Keratinocyte (primary cell): ENCODE data around the gene PDE1C. TPM values are rescaled to one million over a fixed set of nuclear protein-coding genes. Genes with fewer than 3 reads are reported as not detected.
A peak's percentile ranks its signal among the peaks of the same experiment; 100 is the strongest.

ENCODE experiments used
- DNase-seq: peaks from one replicate; pipeline ENCODE4 v3.0.0-alpha.2; 2011; ENCODE audit warnings: low read depth, missing footprints, low spot score
- FAIRE-seq: peaks from 2 replicates; lab custom pipeline; 2011; peaks lifted over from hg19 to GRCh38; lab: Jason Lieb, UNC
- H2AFZ ChIP-seq: 2 replicates; pipeline ENCODE4 v1.6.0; 2012; ENCODE audit warnings: low read length, control low read depth, inconsistent platforms; ENCODE audit not compliant: control insufficient read depth
- H3K27ac ChIP-seq: 2 replicates; pipeline ENCODE4 v1.5.1; 2011; ENCODE audit warnings: low read length; ENCODE audit not compliant: control insufficient read depth, insufficient read depth
- H3K27me3 ChIP-seq: 3 replicates; pipeline ENCODE4 v1.6.0; 2011; ENCODE audit warnings: low read length; ENCODE audit not compliant: control insufficient read depth, insufficient read depth; ENCODE audit errors: extremely low read depth
- H3K36me3 ChIP-seq, 2 experiments: 2 replicates in 1 of 2; 3 replicates in 1 of 2; pipeline ENCODE4 v1.5.1; 2011; ENCODE audit warnings: low read length in 2 of 2, mild to moderate bottlenecking in 1 of 2; ENCODE audit not compliant: control insufficient read depth in 2 of 2, insufficient read depth in 2 of 2; ENCODE audit errors: extremely low read depth in 1 of 2
- H3K4me1 ChIP-seq: 3 replicates; pipeline ENCODE4 v1.5.1; 2011; ENCODE audit warnings: low read length; ENCODE audit not compliant: control insufficient read depth, insufficient read depth; ENCODE audit errors: extremely low read depth
- H3K4me2 ChIP-seq: 3 replicates; pipeline ENCODE4 v1.6.0; 2011; ENCODE audit warnings: low read depth, low read length; ENCODE audit not compliant: control insufficient read depth, insufficient read depth; ENCODE audit errors: extremely low read depth
- H3K4me3 ChIP-seq, 3 experiments: fragments of 200-600 bp in 1 of 3; sonication (generic) in 1 of 3; 2 replicates in 2 of 3; 3 replicates in 1 of 3; pipeline ENCODE4 v1.5.1; 2011 to 2016; ENCODE audit warnings: low read length in 3 of 3, mild to moderate bottlenecking in 3 of 3, control low read depth in 2 of 3, inconsistent platforms in 1 of 3, low read depth in 1 of 3, mixed read lengths in 1 of 3, mixed run types in 1 of 3, moderate library complexity in 1 of 3; ENCODE audit not compliant: control insufficient read depth in 2 of 3, insufficient read depth in 2 of 3; ENCODE audit errors: extremely low read depth in 1 of 3
- H3K79me2 ChIP-seq: 2 replicates; pipeline ENCODE4 v1.6.0; 2012; ENCODE audit warnings: low read length; ENCODE audit not compliant: control insufficient read depth, insufficient read depth
- H3K9ac ChIP-seq: 3 replicates; pipeline ENCODE4 v1.6.0; 2011; ENCODE audit warnings: low read length; ENCODE audit not compliant: control insufficient read depth, insufficient read depth; ENCODE audit errors: extremely low read depth
- H3K9me1 ChIP-seq: 3 replicates; pipeline ENCODE4 v1.6.0; 2011; ENCODE audit warnings: low read length; ENCODE audit not compliant: control insufficient read depth, insufficient read depth; ENCODE audit errors: extremely low read depth
- H3K9me3 ChIP-seq: 2 replicates; pipeline ENCODE4 v1.5.1; 2012; ENCODE audit warnings: low read depth, low read length; ENCODE audit not compliant: control insufficient read depth
- H4K20me1 ChIP-seq: 3 replicates; pipeline ENCODE4 v1.6.0; 2011; ENCODE audit warnings: low read length; ENCODE audit not compliant: control insufficient read depth, insufficient read depth; ENCODE audit errors: extremely low read depth
- EZH2 ChIP-seq: IDR thresholded peaks from one replicate; pipeline ENCODE4 v1.6.1; 2012; ENCODE audit warnings: inconsistent platforms, mild to moderate bottlenecking, low read length, moderate library complexity
- dilution Hi-C: fragments of 300-500 bp; cut with MboI; formaldehyde crosslinking; loops from one replicate; pipeline ENCODE4 v1.7.0; 2020; ENCODE audit warnings: low sequenced_read_pairs; ENCODE audit not compliant: extremely low pct_ligation_motif_present
- polyA plus RNA-seq, 5 experiments: library from polyadenylated mRNA; depleted of rRNA in 3 of 5; stranded (reverse) in 3 of 5; stranded (forward) in 1 of 5; unstranded in 1 of 5; fragments of >200 nt; gene quantifications; 1 replicate in 1 of 5; 2 replicates in 3 of 5; 3 replicates in 1 of 5; pipeline versions ENCODE4 v1.2.1 to v1.2.3, GENCODE V29; 2011 to 2012; ENCODE audit warnings: missing spikeins in 2 of 5, low read depth in 1 of 5, low replicate concordance in 1 of 5
- TF ChIP-seq, protein P1 (sequence below), 3 experiments: IDR thresholded peaks in 1 of 3; conservative IDR thresholded peaks in 1 of 3; optimal IDR thresholded peaks in 1 of 3; 2 replicates in 2 of 3; 3 replicates in 1 of 3; pipeline versions ENCODE3 to v1.5.1; 2011; ENCODE audit warnings: low read length in 3 of 3, mild to moderate bottlenecking in 3 of 3, moderate library complexity in 2 of 3, control low read depth in 1 of 3, inconsistent platforms in 1 of 3; ENCODE audit not compliant: insufficient read depth in 2 of 3; ENCODE audit errors: extremely low read depth in 1 of 3

The PDE1C gene
- polyA plus RNA-seq, 1 donor (not counting 4 experiments of a cell fraction or from before 2014, with no cell fraction given) = 2.5 TPM

DNA sequence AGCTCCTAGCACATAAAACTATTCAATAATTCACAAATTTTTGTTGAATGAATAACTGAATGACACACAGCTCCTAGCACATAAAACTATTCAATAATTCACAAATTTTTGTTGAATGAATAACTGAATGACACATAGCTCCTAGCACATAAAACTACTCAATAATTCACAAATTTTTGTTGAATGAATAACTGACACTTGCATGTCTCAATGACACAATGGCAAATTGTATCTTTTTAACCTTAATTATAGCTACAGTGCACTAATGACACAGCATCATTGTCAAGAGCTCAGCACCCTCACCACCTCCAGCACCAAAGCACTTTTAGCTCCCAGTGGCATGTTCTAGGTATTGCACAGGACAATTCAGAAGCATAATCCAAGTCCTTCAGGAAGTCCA, 131.6 kb downstream of the PDE1C start:
- peak; percentile 87 for FAIRE-seq
- no peaks in the 10 kb centered on the region for H4K20me1 ChIP-seq
- no peak overlapping the region for H3K9ac ChIP-seq
- H3K4me1 ChIP-seq = peaks cover 56% of the 10 kb centered on the region
- peak overlapping the region; percentile 42 for H3K27ac ChIP-seq
- no peaks in the 10 kb centered on the region for H3K27me3 ChIP-seq
- peak overlapping the region; percentile 35 for H3K4me2 ChIP-seq
- dilution Hi-C loops = no loop called here
- H3K79me2 ChIP-seq = peaks cover 2% of the 10 kb centered on the region
- no peaks in the 10 kb centered on the region for H3K9me3 ChIP-seq
- no peaks in the 10 kb centered on the region for H3K9me1 ChIP-seq
- TF ChIP-seq, protein P1, sequence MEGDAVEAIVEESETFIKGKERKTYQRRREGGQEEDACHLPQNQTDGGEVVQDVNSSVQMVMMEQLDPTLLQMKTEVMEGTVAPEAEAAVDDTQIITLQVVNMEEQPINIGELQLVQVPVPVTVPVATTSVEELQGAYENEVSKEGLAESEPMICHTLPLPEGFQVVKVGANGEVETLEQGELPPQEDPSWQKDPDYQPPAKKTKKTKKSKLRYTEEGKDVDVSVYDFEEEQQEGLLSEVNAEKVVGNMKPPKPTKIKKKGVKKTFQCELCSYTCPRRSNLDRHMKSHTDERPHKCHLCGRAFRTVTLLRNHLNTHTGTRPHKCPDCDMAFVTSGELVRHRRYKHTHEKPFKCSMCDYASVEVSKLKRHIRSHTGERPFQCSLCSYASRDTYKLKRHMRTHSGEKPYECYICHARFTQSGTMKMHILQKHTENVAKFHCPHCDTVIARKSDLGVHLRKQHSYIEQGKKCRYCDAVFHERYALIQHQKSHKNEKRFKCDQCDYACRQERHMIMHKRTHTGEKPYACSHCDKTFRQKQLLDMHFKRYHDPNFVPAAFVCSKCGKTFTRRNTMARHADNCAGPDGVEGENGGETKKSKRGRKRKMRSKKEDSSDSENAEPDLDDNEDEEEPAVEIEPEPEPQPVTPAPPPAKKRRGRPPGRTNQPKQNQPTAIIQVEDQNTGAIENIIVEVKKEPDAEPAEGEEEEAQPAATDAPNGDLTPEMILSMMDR (optimal IDR thresholded peaks at IDR 0.05 in 1 of 3, IDR thresholded peaks at IDR 0.05 in 1 of 3, conservative IDR thresholded peaks at IDR 0.05 in 1 of 3; ENCODE audit: extremely low read depth in 1 of 3, insufficient read depth in 2 of 3, low read length in 3 of 3) = peak; percentile 35 to 55 (median 45)
- TF ChIP-seq EZH2 = no peak
- H3K36me3 ChIP-seq = no peaks in the 10 kb centered on the region
- H2AFZ ChIP-seq = no peak overlapping the region
- peak; percentile 88 for DNase-seq
- H3K4me3 ChIP-seq = no peak overlapping the region

GRCh38 chr7:31937982-31938381, 132.2 kb downstream of the PDE1C start:
- peak overlapping the region; percentile 42 for H3K27ac ChIP-seq
- H3K9ac ChIP-seq = no peak overlapping the region
- H3K4me1 ChIP-seq = peaks cover 56% of the 10 kb centered on the region
- H3K4me2 ChIP-seq = peak overlapping the region; percentile 43
- no peak overlapping the region for H2AFZ ChIP-seq
- DNase-seq (no peak), FAIRE-seq (no peak)
- no peaks in the 10 kb centered on the region for H3K27me3 ChIP-seq
- no peaks in the 10 kb centered on the region for H3K9me1 ChIP-seq
- H3K9me3 ChIP-seq = no peaks in the 10 kb centered on the region
- H4K20me1 ChIP-seq = no peaks in the 10 kb centered on the region
- TF ChIP-seq, protein P1 (optimal IDR thresholded peaks at IDR 0.05 in 1 of 3, IDR thresholded peaks at IDR 0.05 in 1 of 3, conservative IDR thresholded peaks at IDR 0.05 in 1 of 3; ENCODE audit: extremely low read depth in 1 of 3, insufficient read depth in 2 of 3, low read length in 3 of 3) = no peak
- no peak for TF ChIP-seq EZH2
- peaks cover 2% of the 10 kb centered on the region for H3K79me2 ChIP-seq
- peak overlapping the region in 1 of 3 experiments; percentile 29 for H3K4me3 ChIP-seq
- no peaks in the 10 kb centered on the region for H3K36me3 ChIP-seq
- dilution Hi-C loops = no loop called here
